ENCODE data around the gene OSBPL2. TPM values are rescaled to one million over a fixed set of nuclear protein-coding genes. Genes with fewer than 3 reads are reported as not detected.

Gene OSBPL2
- total RNA-seq, result 49.8 and 70.4 TPM in 2 replicates

DNA sequence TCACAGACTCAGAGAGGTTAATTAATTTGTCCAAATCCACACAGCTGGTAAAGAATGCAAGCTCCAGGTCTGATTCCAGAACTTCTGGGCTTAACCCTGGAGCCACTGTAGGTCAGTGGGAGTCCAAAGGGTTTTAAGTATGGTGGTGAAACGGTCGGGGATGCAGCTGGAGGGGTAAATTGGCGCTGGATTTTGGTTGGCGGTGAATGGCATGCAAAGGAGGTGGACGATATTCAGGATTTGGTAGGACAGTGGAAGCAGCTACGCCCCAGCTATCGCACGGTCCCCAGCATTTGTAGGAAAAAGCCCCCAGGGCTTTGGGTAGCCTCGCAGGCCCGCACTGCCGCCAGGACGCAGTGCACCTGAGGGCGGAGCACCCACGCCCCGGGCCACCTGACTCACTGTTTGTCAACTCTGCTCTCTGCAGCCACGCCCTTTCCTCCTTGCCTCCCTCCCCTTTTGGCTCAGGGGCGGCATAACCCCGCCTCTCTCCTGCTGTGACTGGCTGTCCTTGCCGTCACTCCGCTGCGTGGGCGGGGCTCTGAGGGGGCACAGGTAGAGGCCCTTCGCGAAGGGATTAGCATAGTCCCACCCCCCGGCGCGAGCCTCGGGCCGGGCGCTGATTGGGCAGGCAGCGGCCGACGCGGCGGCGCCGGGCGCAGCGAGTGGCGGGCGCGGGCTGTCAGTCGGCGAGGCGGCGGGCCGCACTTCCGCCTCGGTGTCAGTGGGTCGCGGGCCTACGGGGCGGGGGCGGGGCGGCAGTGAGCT, at the start of gene OSBPL2:
Gene OSBPL2 (plus strand): TSS at position 721 of the 768 bp plus-strand sequence. CDS start 17,664 bp downstream, outside the sequence.
- DNase-seq (ENCODE audit: low read depth) (peak; percentile 95), FAIRE-seq (no peak)

DNA sequence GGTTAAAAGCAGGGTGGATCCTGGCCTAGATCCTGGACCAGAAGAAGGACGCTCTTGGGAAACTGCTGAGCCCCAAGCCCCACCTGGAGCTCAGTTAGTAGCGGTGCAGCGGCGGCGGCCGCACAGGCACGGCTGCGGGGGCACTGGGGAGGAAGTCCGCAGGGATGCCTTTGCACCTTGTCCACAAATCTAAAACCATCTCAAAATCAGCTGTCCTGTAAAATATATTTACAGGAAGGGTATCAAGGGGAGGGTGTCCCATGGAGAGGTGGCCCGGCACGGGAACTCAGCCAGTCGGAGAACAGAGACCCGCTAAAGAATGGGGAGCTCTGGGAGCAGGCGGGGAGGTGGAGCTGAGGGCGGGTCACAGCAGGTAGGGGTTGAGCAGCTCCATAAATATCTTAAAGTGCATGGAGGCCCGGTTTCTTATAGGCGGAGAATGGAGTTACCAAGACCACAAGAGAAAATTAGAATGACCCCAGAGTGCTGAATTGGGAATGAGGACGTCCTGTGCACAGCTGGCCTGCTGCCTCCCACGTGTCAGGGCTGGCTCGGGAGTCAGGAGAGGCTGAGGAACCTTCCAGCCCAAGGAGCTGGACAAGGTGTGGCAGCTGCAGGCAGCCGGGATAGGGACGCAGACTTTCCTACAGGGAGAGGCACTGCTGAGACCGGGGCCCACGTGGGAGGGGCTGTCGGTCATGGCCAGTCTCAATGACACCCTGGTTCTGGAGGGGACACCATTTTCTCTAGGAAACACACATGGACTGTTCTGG, 47.5 kb upstream of the OSBPL2 start:
- TF ChIP-seq, protein P1, sequence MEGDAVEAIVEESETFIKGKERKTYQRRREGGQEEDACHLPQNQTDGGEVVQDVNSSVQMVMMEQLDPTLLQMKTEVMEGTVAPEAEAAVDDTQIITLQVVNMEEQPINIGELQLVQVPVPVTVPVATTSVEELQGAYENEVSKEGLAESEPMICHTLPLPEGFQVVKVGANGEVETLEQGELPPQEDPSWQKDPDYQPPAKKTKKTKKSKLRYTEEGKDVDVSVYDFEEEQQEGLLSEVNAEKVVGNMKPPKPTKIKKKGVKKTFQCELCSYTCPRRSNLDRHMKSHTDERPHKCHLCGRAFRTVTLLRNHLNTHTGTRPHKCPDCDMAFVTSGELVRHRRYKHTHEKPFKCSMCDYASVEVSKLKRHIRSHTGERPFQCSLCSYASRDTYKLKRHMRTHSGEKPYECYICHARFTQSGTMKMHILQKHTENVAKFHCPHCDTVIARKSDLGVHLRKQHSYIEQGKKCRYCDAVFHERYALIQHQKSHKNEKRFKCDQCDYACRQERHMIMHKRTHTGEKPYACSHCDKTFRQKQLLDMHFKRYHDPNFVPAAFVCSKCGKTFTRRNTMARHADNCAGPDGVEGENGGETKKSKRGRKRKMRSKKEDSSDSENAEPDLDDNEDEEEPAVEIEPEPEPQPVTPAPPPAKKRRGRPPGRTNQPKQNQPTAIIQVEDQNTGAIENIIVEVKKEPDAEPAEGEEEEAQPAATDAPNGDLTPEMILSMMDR (IDR thresholded peaks at IDR 0.05; ENCODE audit: insufficient read depth, low read length, severe bottlenecking), result no peak
- DNase-seq (ENCODE audit: low read depth) (no peak), FAIRE-seq (no peak)
- Histone ChIP-seq H3K27me3 (ENCODE audit: control insufficient read depth, insufficient read depth, low read length) (no peaks in the 10 kb centered on the region), H3K36me3 (ENCODE audit: control insufficient read depth, insufficient read depth, low read length) (peaks cover 6% of the 10 kb centered on the region), H3K4me3 (ENCODE audit: low read depth, low read length) (no peak overlapping the region)

More for the DNA sequence above, at the start of gene OSBPL2:
- Histone ChIP-seq H3K36me3 (ENCODE audit: control insufficient read depth, insufficient read depth, low read length) (peaks cover 3% of the 10 kb centered on the region), H3K27me3 (ENCODE audit: control insufficient read depth, insufficient read depth, low read length) (no peaks in the 10 kb centered on the region), H3K4me3 (ENCODE audit: low read depth, low read length) (peak within 1 kb of the TSS; percentile 68)
- TF ChIP-seq, protein P1 (IDR thresholded peaks at IDR 0.05; ENCODE audit: insufficient read depth, low read length, severe bottlenecking), result no peak

DNA sequence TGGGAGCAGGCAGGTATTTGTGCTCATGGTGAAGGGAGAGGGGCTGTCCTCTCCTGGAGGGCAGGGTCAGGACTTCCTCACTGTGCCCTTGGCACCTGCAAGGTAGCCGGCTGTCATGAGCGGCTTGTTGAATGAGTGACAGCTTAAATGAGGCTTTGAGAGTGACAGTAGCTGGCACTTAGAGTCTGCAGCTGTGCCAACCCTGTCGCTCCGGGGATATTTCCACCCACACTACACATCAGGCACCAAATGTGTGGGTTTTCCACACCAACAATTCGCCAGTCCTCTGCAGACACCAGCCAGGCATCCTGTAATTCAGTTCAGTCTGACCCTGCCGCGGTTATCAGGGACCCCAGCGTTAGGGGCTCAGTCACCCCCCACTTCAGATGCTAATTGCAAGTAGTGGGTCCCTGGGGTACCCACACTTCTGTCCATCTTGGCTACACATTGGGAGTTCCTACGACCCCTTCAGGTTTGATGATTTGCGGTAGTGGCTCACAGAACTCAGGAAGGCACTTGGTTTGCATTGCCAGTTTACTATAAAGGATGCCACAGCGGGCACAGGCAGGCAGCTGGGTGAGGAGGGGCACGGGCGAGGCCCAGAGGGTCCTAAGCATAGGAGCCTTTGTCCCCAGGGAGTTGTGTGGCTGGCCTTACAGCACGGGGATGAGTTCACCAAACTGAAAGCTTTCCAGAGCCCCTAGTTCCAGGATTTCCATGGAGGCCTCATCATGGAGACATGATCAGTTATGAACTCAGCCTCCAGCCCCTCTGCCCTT, 46.4 kb upstream of the OSBPL2 start:
- H3K27me3 ChIP-seq (ENCODE audit: control insufficient read depth, insufficient read depth, low read length), result no peaks in the 10 kb centered on the region
- H3K36me3 ChIP-seq (ENCODE audit: control insufficient read depth, insufficient read depth, low read length), result peaks cover 6% of the 10 kb centered on the region
- DNase-seq (ENCODE audit: low read depth), result no peak
- no peak for FAIRE-seq
- TF ChIP-seq, protein P1 (IDR thresholded peaks at IDR 0.05; ENCODE audit: insufficient read depth, low read length, severe bottlenecking), result no peak
- no peak overlapping the region for H3K4me3 ChIP-seq (ENCODE audit: low read depth, low read length)

GRCh38 chr20:62192635-62193034, 45.7 kb upstream of the OSBPL2 start:
- no peak for DNase-seq (ENCODE audit: low read depth)
- H3K4me3 ChIP-seq (ENCODE audit: low read depth, low read length), result no peak overlapping the region
- FAIRE-seq, result no peak
- no peaks in the 10 kb centered on the region for H3K27me3 ChIP-seq (ENCODE audit: control insufficient read depth, insufficient read depth, low read length)
- peaks cover 8% of the 10 kb centered on the region for H3K36me3 ChIP-seq (ENCODE audit: control insufficient read depth, insufficient read depth, low read length)
- TF ChIP-seq, protein P1 (IDR thresholded peaks at IDR 0.05; ENCODE audit: insufficient read depth, low read length, severe bottlenecking), result no peak

DNA sequence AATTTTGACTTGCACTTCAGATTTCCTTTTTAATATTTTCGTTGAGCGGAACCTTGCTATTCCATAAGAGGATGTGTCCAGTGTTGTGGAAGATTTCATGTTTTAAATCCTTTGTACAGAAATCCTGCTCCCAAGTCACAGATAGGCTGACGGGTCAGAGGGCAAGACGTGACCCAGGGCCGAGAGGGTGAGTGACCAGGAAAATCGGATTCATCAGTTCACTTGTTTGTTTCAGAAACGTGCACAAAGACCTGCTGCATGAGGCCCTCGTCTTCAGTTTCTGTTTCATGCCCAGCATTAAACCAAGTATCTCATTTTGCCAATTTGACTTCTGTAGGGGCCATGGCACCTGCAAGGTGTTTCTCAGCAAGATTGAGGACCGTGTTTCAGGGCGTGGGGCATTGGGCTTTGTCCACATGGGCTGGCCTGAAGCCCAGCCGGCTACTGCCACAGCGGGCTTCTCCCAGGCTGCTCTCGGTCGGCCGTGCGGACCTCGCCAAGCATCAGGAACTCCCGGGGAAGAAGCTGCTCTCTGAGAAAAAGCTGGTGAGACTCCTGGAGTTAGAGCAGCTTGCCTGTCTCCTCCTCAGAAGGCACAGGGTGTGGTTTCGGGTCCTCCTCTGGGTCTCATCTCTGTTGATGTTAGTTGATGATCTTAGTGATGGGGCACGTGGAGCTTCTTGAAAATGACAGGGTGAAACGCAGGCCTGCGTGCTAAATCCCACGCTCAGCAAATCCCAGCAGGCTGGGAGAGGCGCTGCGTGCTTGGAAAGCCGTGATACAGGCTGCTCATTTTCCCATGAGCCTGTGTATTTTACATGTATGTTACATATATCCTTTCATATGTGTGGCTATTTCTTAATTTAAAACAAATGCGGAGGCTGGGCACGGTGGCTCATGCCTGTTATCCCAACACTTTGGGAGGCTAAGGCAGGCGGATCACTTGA, 45.0 kb upstream of the OSBPL2 start:
- no peaks in the 10 kb centered on the region for H3K27me3 ChIP-seq (ENCODE audit: control insufficient read depth, insufficient read depth, low read length)
- FAIRE-seq (no peak), DNase-seq (ENCODE audit: low read depth) (no peak)
- no peak overlapping the region for H3K4me3 ChIP-seq (ENCODE audit: low read depth, low read length)
- H3K36me3 ChIP-seq (ENCODE audit: control insufficient read depth, insufficient read depth, low read length), result peaks cover 14% of the 10 kb centered on the region
- TF ChIP-seq, protein P1 (IDR thresholded peaks at IDR 0.05; ENCODE audit: insufficient read depth, low read length, severe bottlenecking), result no peak

All from bronchial epithelial cell (primary cell).